ENCODE measurements around the gene ZNF544. TPM values are rescaled to one million over a fixed set of nuclear protein-coding genes. Genes with fewer than 3 reads are reported as not detected.

Gene ZNF544
- total RNA-seq, 2 experiments from 2014 or later: 49.8 to 52.3 TPM

- ChIA-PET POLR2A (no interaction called here), CTCF (no interaction called here)
- H3K4me3 Mint-ChIP-seq: no peak overlapping the region
- no peak overlapping the region for H3K27ac Mint-ChIP-seq
- no peak for DNase-seq
- H3K4me1 Mint-ChIP-seq (ENCODE audit: low read depth): no peaks in the 10 kb centered on the region
- H3K9me3 Mint-ChIP-seq: peaks cover 31% of the 10 kb centered on the region
- H3K36me3 Mint-ChIP-seq (ENCODE audit: low read depth): peaks cover 80% of the 10 kb centered on the region
- intact Hi-C loops (cut with micrococcal nuclease): no loop called here
- H3K27me3 Mint-ChIP-seq: no peaks in the 10 kb centered on the region
- no peak for ATAC-seq
- no peak for TF ChIP-seq CTCF (IDR thresholded peaks at IDR 0.05)
Observed at GRCh38 chr19:58294743-58295374, 66.1 kb downstream of the ZNF544 start.

- intact Hi-C loops (cut with micrococcal nuclease): no loop called here
- Mint-ChIP-seq H3K4me1 (ENCODE audit: low read depth) (no peaks in the 10 kb centered on the region), H3K4me3 (no peak overlapping the region), H3K27me3 (no peaks in the 10 kb centered on the region), H3K36me3 (ENCODE audit: low read depth) (peaks cover 87% of the 10 kb centered on the region), H3K9me3 (peaks cover 31% of the 10 kb centered on the region), H3K27ac (no peak overlapping the region)
- ATAC-seq (no peak), DNase-seq (no peak)
- ChIA-PET CTCF (interaction anchor here (0.8 kb wide), 1 partner anchor 138 kb away, joined by 3 read pairs; no protein-coding TSS in a partner anchor), POLR2A (interaction anchor here (0.5 to 1.6 kb wide), 4 partner anchors 13 to 289 kb away, joined by 3 to 5 read pairs (median 4); no protein-coding TSS in a partner anchor)
- TF ChIP-seq CTCF (IDR thresholded peaks at IDR 0.05): no peak
Observed at GRCh38 chr19:58296104-58296503, 67.4 kb downstream of the ZNF544 start.

- peaks cover 5% of the 10 kb centered on the region for H3K9me3 Mint-ChIP-seq
- DNase-seq (no peak), ATAC-seq (no peak)
- TF ChIP-seq CTCF (IDR thresholded peaks at IDR 0.05): no peak
- peaks cover 66% of the 10 kb centered on the region for H3K36me3 Mint-ChIP-seq (ENCODE audit: low read depth)
- no peak overlapping the region for H3K4me3 Mint-ChIP-seq
- CTCF ChIA-PET: no interaction called here
- H3K27me3 Mint-ChIP-seq: no peaks in the 10 kb centered on the region
- POLR2A ChIA-PET: interaction anchor here (0.7 to 0.9 kb wide), 2 partner anchors 62 to 106 kb away, joined by 3 to 4 read pairs; partner anchors contain the start of gene ZNF497
- intact Hi-C loops (cut with micrococcal nuclease): no loop called here
- H3K4me1 Mint-ChIP-seq (ENCODE audit: low read depth): peaks cover 7% of the 10 kb centered on the region
- H3K27ac Mint-ChIP-seq: no peak overlapping the region
Observed at GRCh38 chr19:58300620-58301019, 71.9 kb downstream of the ZNF544 start.

- H3K9me3 Mint-ChIP-seq: peaks cover 3% of the 10 kb centered on the region
- POLR2A ChIA-PET: interaction anchor here (0.5 to 1.2 kb wide), 3 partner anchors 19 to 51 kb away, joined by 3 read pairs; no protein-coding TSS in a partner anchor
- H3K4me1 Mint-ChIP-seq (ENCODE audit: low read depth): peaks cover 37% of the 10 kb centered on the region
- intact Hi-C loops (cut with micrococcal nuclease): no loop called here
- no peaks in the 10 kb centered on the region for H3K27me3 Mint-ChIP-seq
- TF ChIP-seq CTCF (IDR thresholded peaks at IDR 0.05): no peak
- DNase-seq (no peak), ATAC-seq (no peak)
- peak overlapping the region; percentile 95 for H3K27ac Mint-ChIP-seq
- H3K36me3 Mint-ChIP-seq (ENCODE audit: low read depth): peaks cover 71% of the 10 kb centered on the region
- CTCF ChIA-PET: no interaction called here
- H3K4me3 Mint-ChIP-seq: peak overlapping the region; percentile 84
Observed at GRCh38 chr19:58304255-58304654, 75.5 kb downstream of the ZNF544 start.

- POLR2A ChIA-PET: interaction anchor here (0.6 to 2.3 kb wide), 4 partner anchors 12 to 215 kb away, joined by 3 to 6 read pairs (median 4); partner anchors contain the start of gene ZBTB45
- intact Hi-C loops (cut with micrococcal nuclease): loop anchor here (5.0 kb wide), 1 partner anchor 83 kb away; the partner anchor contains the start of gene RPS5
- ATAC-seq: peak; percentile 4
Observed at GRCh38 chr19:58304748-58305064, 76.0 kb downstream of the ZNF544 start.

More at GRCh38 chr19:58304748-58305064, 76.0 kb downstream of the ZNF544 start:
- TF ChIP-seq CTCF (IDR thresholded peaks at IDR 0.05): no peak
- Mint-ChIP-seq H3K27me3 (no peaks in the 10 kb centered on the region), H3K4me1 (ENCODE audit: low read depth) (peaks cover 40% of the 10 kb centered on the region), H3K36me3 (ENCODE audit: low read depth) (peaks cover 73% of the 10 kb centered on the region), H3K27ac (peak overlapping the region; percentile 95), H3K9me3 (peaks cover 3% of the 10 kb centered on the region), H3K4me3 (peak overlapping the region; percentile 84)
- CTCF ChIA-PET: no interaction called here
- DNase-seq: no peak
